ENCODE measurements around the gene COX7A2L. TPM values are rescaled to one million over a fixed set of nuclear protein-coding genes. Genes with fewer than 3 reads are reported as not detected.
"Not testable (repeated sequence)": the region's sequence is repeated elsewhere in the genome, so short reads cannot be mapped to it uniquely, and the experiment has no call there.

COX7A2L gene
- polyA plus RNA-seq, 1 experiment, result 245 TPM

DNA sequence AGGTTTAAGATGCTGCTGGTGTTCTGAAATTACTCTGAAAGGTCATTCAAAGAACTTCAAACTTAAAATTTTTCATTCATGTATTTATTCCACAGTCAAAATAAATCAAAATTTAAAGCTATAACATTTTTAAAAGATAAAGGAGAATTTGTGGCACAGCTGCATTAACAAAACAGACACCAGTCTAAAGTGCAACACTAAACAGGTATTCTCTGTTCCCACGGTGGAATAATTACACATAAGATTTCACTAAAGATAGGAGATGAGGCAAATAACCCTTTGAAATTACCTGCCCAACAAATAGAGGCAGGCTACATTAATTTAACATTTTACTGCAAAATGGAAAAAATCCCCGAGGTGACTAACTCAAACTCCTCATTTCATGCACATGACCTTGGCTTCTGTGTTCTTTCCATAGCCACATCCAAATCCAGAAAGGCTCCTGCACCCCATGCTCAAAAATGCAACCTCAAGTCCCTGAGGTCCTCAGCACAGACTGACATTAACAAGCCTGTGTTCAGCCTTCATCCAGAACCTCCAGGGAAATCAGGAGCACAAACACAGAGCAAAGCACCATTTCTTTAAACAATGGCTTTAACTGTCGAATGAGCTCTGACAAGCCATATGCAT is 10.5 kb downstream of the COX7A2L start:
- CTCF ChIA-PET, result interaction anchor here (1.3 to 3.6 kb wide), 2 partner anchors 10 to 22 kb away, joined by 6 to 13 read pairs; no protein-coding TSS in a partner anchor

GRCh38 chr2:42348113-42348805 is 12.8 kb downstream of the COX7A2L start:
- TF ChIP-seq, protein P1, sequence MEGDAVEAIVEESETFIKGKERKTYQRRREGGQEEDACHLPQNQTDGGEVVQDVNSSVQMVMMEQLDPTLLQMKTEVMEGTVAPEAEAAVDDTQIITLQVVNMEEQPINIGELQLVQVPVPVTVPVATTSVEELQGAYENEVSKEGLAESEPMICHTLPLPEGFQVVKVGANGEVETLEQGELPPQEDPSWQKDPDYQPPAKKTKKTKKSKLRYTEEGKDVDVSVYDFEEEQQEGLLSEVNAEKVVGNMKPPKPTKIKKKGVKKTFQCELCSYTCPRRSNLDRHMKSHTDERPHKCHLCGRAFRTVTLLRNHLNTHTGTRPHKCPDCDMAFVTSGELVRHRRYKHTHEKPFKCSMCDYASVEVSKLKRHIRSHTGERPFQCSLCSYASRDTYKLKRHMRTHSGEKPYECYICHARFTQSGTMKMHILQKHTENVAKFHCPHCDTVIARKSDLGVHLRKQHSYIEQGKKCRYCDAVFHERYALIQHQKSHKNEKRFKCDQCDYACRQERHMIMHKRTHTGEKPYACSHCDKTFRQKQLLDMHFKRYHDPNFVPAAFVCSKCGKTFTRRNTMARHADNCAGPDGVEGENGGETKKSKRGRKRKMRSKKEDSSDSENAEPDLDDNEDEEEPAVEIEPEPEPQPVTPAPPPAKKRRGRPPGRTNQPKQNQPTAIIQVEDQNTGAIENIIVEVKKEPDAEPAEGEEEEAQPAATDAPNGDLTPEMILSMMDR (IDR thresholded peaks at IDR 0.05; ENCODE audit: low read depth, low read length), result no peak
- H3K27ac ChIP-seq (ENCODE audit: low read depth, low read length), result no peak overlapping the region
- ChIA-PET CTCF (no interaction called here), POLR2A (no interaction called here)
- H3K9me3 ChIP-seq (ENCODE audit: control insufficient read depth, insufficient read depth, low read length), result no peaks in the 10 kb centered on the region
- no peaks in the 10 kb centered on the region for H3K27me3 ChIP-seq (ENCODE audit: control insufficient read depth, insufficient read depth, low read length)
- H3K4me3 ChIP-seq (ENCODE audit: low read depth, low read length), result no peak overlapping the region
- DNase-seq (ENCODE audit: low read depth, low spot score), result no peak

More for the DNA sequence above, 10.5 kb downstream of the COX7A2L start:
- TF ChIP-seq, protein P1 (IDR thresholded peaks at IDR 0.05; ENCODE audit: low read depth, low read length), result no peak
- no peak overlapping the region for H3K4me3 ChIP-seq (ENCODE audit: low read depth, low read length)
- H3K27ac ChIP-seq (ENCODE audit: low read depth, low read length), result no peak overlapping the region
- DNase-seq (ENCODE audit: low read depth, low spot score), result no peak
- no peaks in the 10 kb centered on the region for H3K27me3 ChIP-seq (ENCODE audit: control insufficient read depth, insufficient read depth, low read length)
- POLR2A ChIA-PET, result interaction anchor here (0.6 kb wide), 1 partner anchor 10 kb away, joined by 3 read pairs; no protein-coding TSS in a partner anchor
- no peaks in the 10 kb centered on the region for H3K9me3 ChIP-seq (ENCODE audit: control insufficient read depth, insufficient read depth, low read length)

DNA sequence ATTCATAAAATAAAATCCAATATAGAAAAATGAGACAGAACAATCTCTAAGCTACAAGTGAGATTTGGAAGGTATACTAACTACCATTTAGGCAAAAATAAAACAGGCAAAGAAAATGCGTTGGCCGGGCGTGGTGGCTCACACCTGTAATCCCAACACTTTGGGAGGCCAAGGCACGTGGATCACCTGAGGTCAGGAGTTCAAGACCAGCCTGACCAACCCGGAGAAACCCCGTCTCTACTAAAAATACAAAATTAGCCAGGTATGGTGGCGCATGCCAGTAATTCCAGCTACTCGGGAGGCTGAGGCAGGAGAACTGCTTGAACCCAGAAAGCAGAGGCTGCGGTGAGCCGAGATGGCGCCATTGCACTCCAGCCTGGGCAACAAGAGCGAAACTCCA is 13.5 kb downstream of the COX7A2L start:
- POLR2A ChIA-PET; H3K9me3 ChIP-seq (ENCODE audit: control insufficient read depth, insufficient read depth, low read length); H3K27me3 ChIP-seq (ENCODE audit: control insufficient read depth, insufficient read depth, low read length); H3K4me3 ChIP-seq (ENCODE audit: low read depth, low read length); DNase-seq (ENCODE audit: low read depth, low spot score); H3K27ac ChIP-seq (ENCODE audit: low read depth, low read length): not testable (repeated sequence)
- CTCF ChIA-PET, result interaction anchor here (1.5 kb wide), 1 partner anchor 19 kb away, joined by 6 read pairs; no protein-coding TSS in a partner anchor

- CTCF ChIA-PET, result interaction anchor here (1.5 kb wide), 1 partner anchor 18 kb away, joined by 6 read pairs; no protein-coding TSS in a partner anchor
- H3K27ac ChIP-seq (ENCODE audit: low read depth, low read length); POLR2A ChIA-PET; DNase-seq (ENCODE audit: low read depth, low spot score); H3K27me3 ChIP-seq (ENCODE audit: control insufficient read depth, insufficient read depth, low read length); H3K4me3 ChIP-seq (ENCODE audit: low read depth, low read length); H3K9me3 ChIP-seq (ENCODE audit: control insufficient read depth, insufficient read depth, low read length): not testable (repeated sequence)
Observed at GRCh38 chr2:42346856-42347255, 14.2 kb downstream of the COX7A2L start.

GRCh38 chr2:42345986-42346385 is 15.0 kb downstream of the COX7A2L start:
- DNase-seq (ENCODE audit: low read depth, low spot score), result no peak
- Histone ChIP-seq H3K27me3 (ENCODE audit: control insufficient read depth, insufficient read depth, low read length) (no peaks in the 10 kb centered on the region), H3K4me3 (ENCODE audit: low read depth, low read length) (no peak overlapping the region), H3K9me3 (ENCODE audit: control insufficient read depth, insufficient read depth, low read length) (peaks cover 4% of the 10 kb centered on the region; the same call in 1 of the 2 replicates), H3K27ac (ENCODE audit: low read depth, low read length) (no peak overlapping the region)
- ChIA-PET POLR2A (no interaction called here), CTCF (interaction anchor here (1.5 kb wide), 1 partner anchor 17 kb away, joined by 6 read pairs; no protein-coding TSS in a partner anchor)
- TF ChIP-seq, protein P1 (IDR thresholded peaks at IDR 0.05; ENCODE audit: low read depth, low read length), result no peak

Measured in AG04450 (cell line).